H9 (cell line): ENCODE results near the gene CTNNA3. TPM values are rescaled to one million over a fixed set of nuclear protein-coding genes. Genes with fewer than 3 reads are reported as not detected.

ENCODE experiments used
- DNase-seq: peaks from one replicate; pipeline ENCODE4 v3.0.0-alpha.2; 2017
- H2AFZ ChIP-seq: one replicate; pipeline ENCODE4 v1.6.1; 2013; ENCODE audit warnings: mild to moderate bottlenecking, low read length, control low read depth, moderate library complexity
- H2AK5ac ChIP-seq: 2 replicates; pipeline ENCODE4 v1.6.1; 2013; ENCODE audit warnings: low read length, control low read depth, mixed read lengths; ENCODE audit not compliant: insufficient read length
- H2BK120ac ChIP-seq: one replicate; pipeline ENCODE4 v1.6.1; 2013; ENCODE audit warnings: low read depth, mild to moderate bottlenecking, low read length, control low read depth, inconsistent platforms; ENCODE audit not compliant: poor library complexity, severe bottlenecking
- H2BK12ac ChIP-seq: 2 replicates; pipeline ENCODE4 v1.6.1; 2013; ENCODE audit warnings: low read length, control low read depth, mixed read lengths, low read depth; ENCODE audit not compliant: insufficient read length
- H2BK15ac ChIP-seq: 2 replicates; pipeline ENCODE4 v1.6.1; 2013; ENCODE audit warnings: low read depth, low read length, control low read depth
- H2BK20ac ChIP-seq: one replicate; pipeline ENCODE4 v1.6.1; 2013; ENCODE audit warnings: low read depth, mild to moderate bottlenecking, low read length, control low read depth, inconsistent platforms; ENCODE audit not compliant: poor library complexity, severe bottlenecking
- H2BK5ac ChIP-seq: 2 replicates; pipeline ENCODE4 v1.6.1; 2013; ENCODE audit warnings: low read length, control low read depth, mixed read lengths; ENCODE audit not compliant: insufficient read length
- H3K14ac ChIP-seq: 2 replicates; pipeline ENCODE4 v1.6.1; 2013; ENCODE audit warnings: low read length, control low read depth; ENCODE audit not compliant: insufficient read depth
- H3K18ac ChIP-seq: 2 replicates; pipeline ENCODE4 v1.6.1; 2013; ENCODE audit warnings: low read depth, mild to moderate bottlenecking, mixed read lengths, low read length, control low read depth; ENCODE audit not compliant: insufficient read length
- H3K23ac ChIP-seq: 2 replicates; pipeline ENCODE4 v1.6.1; 2013; ENCODE audit warnings: low read length, control low read depth, mixed read lengths, low read depth; ENCODE audit not compliant: insufficient read length
- H3K23me2 ChIP-seq: 2 replicates; pipeline ENCODE4 v1.6.1; 2013; ENCODE audit warnings: low read depth, mild to moderate bottlenecking, mixed read lengths, low read length, control low read depth; ENCODE audit not compliant: insufficient read length, poor library complexity, severe bottlenecking
- H3K27ac ChIP-seq: 2 replicates; pipeline ENCODE4 v1.5.1; 2013; ENCODE audit warnings: low read length, control low read depth, mixed read lengths, low read depth; ENCODE audit not compliant: insufficient read length
- H3K27me3 ChIP-seq: 2 replicates; pipeline ENCODE4 v1.6.1; 2013; ENCODE audit warnings: low read length, control low read depth, inconsistent platforms; ENCODE audit not compliant: insufficient read depth
- H3K4ac ChIP-seq: 2 replicates; pipeline ENCODE4 v1.6.1; 2013; ENCODE audit warnings: low read depth, mild to moderate bottlenecking, control low read depth, inconsistent platforms, low read length, moderate library complexity
- H3K4me1 ChIP-seq: 2 replicates; pipeline ENCODE4 v1.6.1; 2013; ENCODE audit warnings: low read length, control low read depth, inconsistent platforms; ENCODE audit not compliant: insufficient read depth
- H3K4me2 ChIP-seq: 2 replicates; pipeline ENCODE4 v1.6.1; 2013; ENCODE audit warnings: low read length, control low read depth, mixed read lengths; ENCODE audit not compliant: insufficient read length, insufficient read depth
- H3K56ac ChIP-seq: 2 replicates; pipeline ENCODE4 v1.6.1; 2013; ENCODE audit warnings: low read depth, mild to moderate bottlenecking, mixed read lengths, low read length, control low read depth; ENCODE audit not compliant: insufficient read length
- H3K79me1 ChIP-seq: 2 replicates; pipeline ENCODE4 v1.6.1; 2013; ENCODE audit warnings: low read depth, mild to moderate bottlenecking, moderate library complexity, low read length, control low read depth, inconsistent platforms; ENCODE audit not compliant: insufficient read depth, poor library complexity, severe bottlenecking
- H3K79me2 ChIP-seq: 2 replicates; pipeline ENCODE4 v1.6.1; 2013; ENCODE audit warnings: low read length, control low read depth, inconsistent platforms; ENCODE audit not compliant: insufficient read depth
- H3K9ac ChIP-seq: 2 replicates; pipeline ENCODE4 v1.6.1; 2013; ENCODE audit warnings: low read length, control low read depth, mixed read lengths; ENCODE audit not compliant: insufficient read length; ENCODE audit errors: extremely low read depth
- H3K9me3 ChIP-seq: one replicate; pipeline ENCODE4 v1.6.1; 2013; ENCODE audit warnings: low read depth, low read length, inconsistent platforms; ENCODE audit not compliant: control insufficient read depth
- H3T11ph ChIP-seq: one replicate; pipeline ENCODE4 v1.6.1; 2013; ENCODE audit warnings: mild to moderate bottlenecking, low read length, control low read depth, inconsistent platforms
- H4K20me1 ChIP-seq: one replicate; pipeline ENCODE4 v1.6.1; 2013; ENCODE audit not compliant: control insufficient read depth, insufficient read length, insufficient read depth
- H4K5ac ChIP-seq: 2 replicates; pipeline ENCODE4 v1.6.1; 2013; ENCODE audit warnings: low read depth, mild to moderate bottlenecking, mixed read lengths, low read length, control low read depth; ENCODE audit not compliant: insufficient read length
- H4K8ac ChIP-seq: replicated peaks from 2 replicates; pipeline ENCODE4 v1.6.1; 2013; ENCODE audit warnings: low read length, control low read depth, mixed read lengths, low read depth; ENCODE audit not compliant: insufficient read length
- H4K91ac ChIP-seq: 2 replicates; pipeline ENCODE4 v1.6.1; 2013; ENCODE audit warnings: low read depth, mild to moderate bottlenecking, moderate library complexity, mixed read lengths, low read length, control low read depth; ENCODE audit not compliant: insufficient read length
- H3K27ac Mint-ChIP-seq, 3 experiments: 2 replicates in 2 of 3; 3 replicates in 1 of 3; pipeline ENCODE4 v1.8.0; 2020 to 2021; ENCODE audit warnings: mixed read lengths in 3 of 3, mild to moderate bottlenecking in 1 of 3, moderate library complexity in 1 of 3
- H3K27me3 Mint-ChIP-seq: 2 replicates; pipeline ENCODE4 v1.8.0; 2021; ENCODE audit warnings: low read depth, mild to moderate bottlenecking, moderate library complexity, mixed read lengths
- H3K36me3 Mint-ChIP-seq, 3 experiments: 2 replicates in 2 of 3; 3 replicates in 1 of 3; pipeline ENCODE4 v1.8.0; 2020 to 2021; ENCODE audit warnings: low read depth in 3 of 3, mixed read lengths in 3 of 3; ENCODE audit not compliant: insufficient read depth in 1 of 3
- H3K4me1 Mint-ChIP-seq, 2 experiments: 2 replicates each; pipeline ENCODE4 v1.8.0; 2020; ENCODE audit warnings: mixed read lengths in 2 of 2
- H3K4me3 Mint-ChIP-seq, 2 experiments: 2 replicates in 1 of 2; 3 replicates in 1 of 2; pipeline ENCODE4 v1.8.0; 2020 to 2021; ENCODE audit warnings: mild to moderate bottlenecking in 2 of 2, mixed read lengths in 2 of 2, moderate library complexity in 1 of 2
- H3K9me3 Mint-ChIP-seq, 2 experiments: 2 replicates in 1 of 2; 3 replicates in 1 of 2; pipeline ENCODE4 v1.8.0; 2020; ENCODE audit warnings: mild to moderate bottlenecking in 2 of 2, mixed read lengths in 2 of 2, moderate library complexity in 1 of 2
- CTCF ChIP-seq: fragments of 200-600 bp; sonication (generic); conservative IDR thresholded peaks from 3 replicates; pipeline ENCODE4 v1.8.0; 2021; ENCODE audit warnings: antibody characterized with exemption, mild to moderate bottlenecking
- WGBS: extraction: QIAGEN DNeasy Blood & Tissue Kit; methylation state at CpG from one replicate; pipeline ENCODE4 v1.1.7; 2013; ENCODE audit warnings: missing lambda C conversion rate, low lambda C conversion rate, mixed read lengths; ENCODE audit not compliant: insufficient read length; ENCODE audit errors: extremely low coverage; 5-methylcytosine and 5-hydroxymethylcytosine counted together
- total RNA-seq: library from RNA; stranded (reverse); gene quantifications from 2 replicates; pipeline ENCODE4 v1.2.1, GENCODE V29; 2021

The CTNNA3 gene
- total RNA-seq, 1 experiment from 2014 or later, result 3.3 TPM

- Histone ChIP-seq H3T11ph (no peak overlapping the region), H2BK5ac (no peak overlapping the region), H3K56ac (no peak overlapping the region), H3K79me2 (no peaks in the 10 kb centered on the region), H3K27ac (no peak overlapping the region), H4K5ac (no peak overlapping the region), H3K27me3 (no peaks in the 10 kb centered on the region), H2BK20ac (no peak overlapping the region), H4K8ac (no peak overlapping the region), H3K18ac (no peak overlapping the region), H3K4me2 (no peak overlapping the region), H3K79me1 (no peaks in the 10 kb centered on the region), H3K9ac (no peak overlapping the region), H3K23ac (no peak overlapping the region), H2AK5ac (no peak overlapping the region), H3K14ac (no peak overlapping the region), H4K20me1 (no peaks in the 10 kb centered on the region), H2BK15ac (no peak overlapping the region), H2AFZ (no peak overlapping the region), H2BK12ac (no peak overlapping the region), H3K9me3 (no peaks in the 10 kb centered on the region), H3K23me2 (no peaks in the 10 kb centered on the region), H3K4ac (no peak overlapping the region), H3K4me1 (no peaks in the 10 kb centered on the region), H4K91ac (no peak overlapping the region), H2BK120ac (no peak overlapping the region)
- no peak for DNase-seq
- H3K4me3 Mint-ChIP-seq, result no peak overlapping the region
- peaks cover 26 to 27% of the 10 kb centered on the region in 2 experiments for H3K4me1 Mint-ChIP-seq
- TF ChIP-seq CTCF, result no peak
- no peaks in the 10 kb centered on the region for H3K27me3 Mint-ChIP-seq
- WGBS, result no CpG with 5 or more reads among the region's 1 CpG
- H3K9me3 Mint-ChIP-seq, result peaks cover 0 to 3% of the 10 kb centered on the region in 2 experiments; a peak in 1 of 5 replicates
- no peak overlapping the region for H3K27ac Mint-ChIP-seq
- no peaks in the 10 kb centered on the region for H3K36me3 Mint-ChIP-seq
These were observed 890.4 kb downstream of the CTNNA3 start for GRCh38 chr10:66805612-66806011.
